ENCODE measurements around the gene ST8SIA1. TPM values are rescaled to one million over a fixed set of nuclear protein-coding genes. Genes with fewer than 3 reads are reported as not detected.

The ST8SIA1 gene
- polyA plus RNA-seq, 6 donors from 2014 or later = not detected

DNA sequence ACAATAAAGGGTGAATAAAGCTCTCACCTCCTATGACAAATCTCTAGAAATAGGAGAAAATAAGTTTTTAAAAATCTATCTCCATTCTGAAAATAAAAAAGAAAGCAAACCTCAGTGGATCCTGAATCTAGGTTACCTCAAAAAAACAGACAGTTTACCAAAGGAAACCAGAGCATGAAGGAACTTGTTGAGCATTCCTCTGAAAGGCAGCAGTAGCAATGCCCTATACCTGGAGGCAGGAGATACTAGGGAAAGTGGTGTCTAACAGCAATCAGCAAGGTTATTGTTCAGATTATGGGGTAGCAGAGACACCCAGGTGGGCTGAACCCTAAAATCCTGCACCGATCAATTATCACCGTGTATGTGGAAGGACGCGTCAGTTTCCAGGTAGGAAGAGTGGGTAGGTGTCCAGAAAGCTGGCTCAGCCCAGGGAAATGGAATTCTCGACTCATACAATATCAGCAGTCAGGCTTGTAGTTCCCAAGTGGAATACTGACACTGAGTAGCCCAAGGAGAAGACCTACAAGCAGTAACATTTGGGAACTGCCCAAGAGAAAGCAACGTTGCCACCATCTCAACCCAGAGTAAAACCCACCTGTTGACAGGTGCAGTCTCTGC lies 128.3 kb downstream of the ST8SIA1 start:
- H3K27ac Mint-ChIP-seq = no peak overlapping the region
- H3K4me3 Mint-ChIP-seq = no peak overlapping the region
- ATAC-seq (ENCODE audit: low read depth in 2 of 2) = no peak
- peaks cover 7 to 25% (median 14%) of the 10 kb centered on the region in 7 donors for H3K9me3 Mint-ChIP-seq
- DNase-seq = no peak
- H3K4me1 Mint-ChIP-seq = no peaks in the 10 kb centered on the region
- peaks cover 17 to 46% (median 31%) of the 10 kb centered on the region in 3 donors for H3K27me3 Mint-ChIP-seq
- peaks cover 5 to 11% of the 10 kb centered on the region in 2 donors for H3K36me3 Mint-ChIP-seq

DNA sequence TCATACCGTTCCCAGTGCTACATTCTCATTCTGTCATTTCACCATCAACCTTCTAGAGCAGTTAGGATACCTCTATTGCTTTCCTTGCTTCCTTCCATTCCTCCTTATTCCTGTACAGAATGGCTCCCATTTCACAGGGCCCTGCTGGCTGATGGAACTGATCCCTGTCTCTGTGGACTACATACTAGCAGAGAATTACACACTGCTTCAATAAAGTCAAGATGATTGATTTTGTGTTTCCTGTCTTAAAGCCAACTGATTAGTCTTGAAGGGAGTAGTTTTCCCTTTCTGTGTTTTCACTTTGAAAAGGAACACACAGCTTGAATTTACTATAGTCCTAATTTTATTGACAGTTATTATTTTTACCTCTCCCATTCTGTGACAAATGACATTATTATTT lies 130.1 kb downstream of the ST8SIA1 start:
- peaks cover 17 to 50% (median 31%) of the 10 kb centered on the region in 3 donors for H3K27me3 Mint-ChIP-seq
- H3K4me3 Mint-ChIP-seq = no peak overlapping the region
- no peaks in the 10 kb centered on the region for H3K4me1 Mint-ChIP-seq
- peaks cover 7 to 25% (median 14%) of the 10 kb centered on the region in 7 donors for H3K9me3 Mint-ChIP-seq
- peaks cover 5 to 11% of the 10 kb centered on the region in 2 donors for H3K36me3 Mint-ChIP-seq
- ATAC-seq (ENCODE audit: low read depth in 2 of 2) (no peak), DNase-seq (no peak)
- H3K27ac Mint-ChIP-seq = no peak overlapping the region

DNA sequence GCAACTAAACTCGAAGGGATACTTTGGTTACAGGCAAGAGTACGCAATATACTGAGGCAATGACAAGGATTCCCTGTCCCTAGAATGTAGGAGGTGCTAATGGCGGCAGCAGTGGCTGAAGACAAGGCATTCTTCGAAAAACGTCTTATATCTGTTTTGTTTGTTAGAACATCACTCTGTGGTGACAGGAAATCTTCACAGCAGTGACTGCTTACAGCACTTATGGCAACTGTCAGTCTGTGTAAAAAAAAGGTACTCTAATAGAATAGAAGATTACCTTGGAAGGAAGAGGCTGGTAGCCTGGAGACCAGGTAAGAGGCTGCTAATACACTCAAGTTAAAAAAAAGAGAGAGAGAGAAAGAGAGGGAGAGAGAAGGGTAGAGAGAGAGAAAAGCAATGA lies 131.7 kb downstream of the ST8SIA1 start:
- Mint-ChIP-seq H3K4me3 (no peak overlapping the region), H3K27ac (no peak overlapping the region), H3K4me1 (no peaks in the 10 kb centered on the region), H3K27me3 (peaks cover 17 to 50% (median 31%) of the 10 kb centered on the region in 3 donors), H3K9me3 (peaks cover 7 to 25% (median 14%) of the 10 kb centered on the region in 7 donors), H3K36me3 (peaks cover 5 to 11% of the 10 kb centered on the region in 2 donors)
- ATAC-seq (ENCODE audit: low read depth in 2 of 2) = no peak
- no peak for DNase-seq

DNA sequence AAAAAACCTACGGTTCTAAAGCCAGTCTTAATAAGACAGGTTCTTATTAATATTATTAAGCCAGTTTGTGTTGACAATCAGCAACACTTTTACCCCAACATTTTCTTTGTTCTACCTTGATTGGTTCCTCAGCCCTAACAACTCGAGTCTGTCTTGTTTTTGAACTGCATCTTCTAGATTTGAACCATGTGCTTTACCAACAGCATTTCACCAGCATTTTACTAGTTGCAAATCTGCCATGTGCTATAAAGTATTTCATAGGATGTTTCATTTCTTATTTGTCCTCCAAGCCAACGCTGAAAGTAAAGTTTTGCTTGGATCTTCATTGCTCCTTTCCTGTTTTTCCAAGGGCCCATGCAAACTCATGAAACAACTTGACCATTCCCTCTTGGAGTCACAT lies 133.4 kb downstream of the ST8SIA1 start:
- H3K4me1 Mint-ChIP-seq = no peaks in the 10 kb centered on the region
- peaks cover 5 to 11% of the 10 kb centered on the region in 2 donors for H3K36me3 Mint-ChIP-seq
- no peak overlapping the region for H3K27ac Mint-ChIP-seq
- H3K9me3 Mint-ChIP-seq = peaks cover 7 to 25% (median 14%) of the 10 kb centered on the region in 7 donors
- peaks cover 11 to 37% (median 31%) of the 10 kb centered on the region in 3 donors for H3K27me3 Mint-ChIP-seq
- H3K4me3 Mint-ChIP-seq = no peak overlapping the region
- DNase-seq (no peak), ATAC-seq (ENCODE audit: low read depth in 2 of 2) (no peak)

DNA sequence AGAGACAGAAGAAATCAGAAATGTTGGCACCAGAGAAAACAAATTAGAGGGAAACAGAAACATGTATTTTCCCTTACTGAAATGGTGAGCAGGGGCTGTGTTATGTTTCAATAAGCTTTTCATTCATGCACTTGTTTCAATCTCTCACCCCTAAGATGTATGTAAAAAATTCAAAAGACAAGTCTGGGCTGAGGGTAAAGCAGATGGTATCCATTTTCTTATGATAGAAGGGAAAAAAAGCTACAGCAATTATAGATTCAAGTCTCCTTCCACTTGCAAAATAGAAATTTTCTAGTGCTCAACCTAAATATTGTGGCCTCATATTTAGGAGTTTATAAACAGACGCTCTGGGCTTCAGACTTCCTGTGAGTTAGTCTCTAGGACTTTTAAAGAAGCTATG lies 138.3 kb downstream of the ST8SIA1 start:
- Mint-ChIP-seq H3K4me1 (no peaks in the 10 kb centered on the region), H3K36me3 (no peaks in the 10 kb centered on the region), H3K9me3 (no peaks in the 10 kb centered on the region), H3K4me3 (no peak overlapping the region), H3K27me3 (peaks cover 0 to 5% (median 4%) of the 10 kb centered on the region in 3 donors), H3K27ac (no peak overlapping the region)
- DNase-seq (no peak), ATAC-seq (ENCODE audit: low read depth in 2 of 2) (no peak)

DNA sequence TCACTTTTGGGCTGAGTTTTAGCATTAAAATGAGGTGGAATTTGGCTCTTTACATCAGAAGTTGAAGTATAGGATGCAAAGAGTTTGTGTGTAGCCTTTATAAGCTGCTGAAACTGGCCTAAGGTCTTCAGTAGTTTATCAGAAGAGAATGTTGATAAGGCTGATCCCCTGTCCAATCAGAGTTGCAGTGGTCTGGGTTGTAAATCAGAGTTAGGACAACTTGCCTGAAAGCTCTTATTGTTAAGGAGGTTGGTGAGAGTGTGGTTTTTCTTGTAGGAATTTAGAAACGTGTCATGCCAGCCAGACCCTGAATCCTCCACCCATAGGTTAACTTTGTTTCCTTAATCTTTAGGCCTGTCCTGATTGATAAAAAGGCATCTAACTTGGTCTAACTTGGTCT lies 143.5 kb downstream of the ST8SIA1 start:
- Mint-ChIP-seq H3K9me3 (no peaks in the 10 kb centered on the region), H3K4me3 (no peak overlapping the region), H3K4me1 (no peaks in the 10 kb centered on the region), H3K36me3 (no peaks in the 10 kb centered on the region), H3K27me3 (peaks cover 0 to 5% (median 0%) of the 10 kb centered on the region in 3 donors), H3K27ac (no peak overlapping the region)
- no peak for DNase-seq
- ATAC-seq (ENCODE audit: low read depth in 2 of 2) = no peak

DNA sequence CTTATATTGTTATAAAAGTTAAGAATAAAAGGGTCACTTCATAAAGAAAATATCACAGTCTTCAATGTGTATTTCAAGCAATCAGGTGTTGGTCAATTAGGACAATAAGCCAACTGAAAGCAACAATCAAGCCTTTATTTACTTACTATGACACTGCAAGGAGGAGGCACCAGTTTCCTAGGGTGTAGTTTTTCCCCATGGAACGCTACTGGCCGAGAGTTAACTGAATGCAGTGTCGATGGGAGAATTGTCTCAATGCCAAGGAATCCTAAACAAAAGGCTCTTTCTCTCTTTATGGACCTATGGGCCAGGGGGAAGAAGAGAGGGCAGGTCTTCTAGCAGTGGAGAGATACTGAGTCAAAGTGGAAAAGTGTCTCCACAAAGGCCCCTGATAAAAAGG lies 146.1 kb downstream of the ST8SIA1 start:
- no peak for DNase-seq
- H3K27ac Mint-ChIP-seq = no peak overlapping the region
- no peak overlapping the region for H3K4me3 Mint-ChIP-seq
- no peaks in the 10 kb centered on the region for H3K4me1 Mint-ChIP-seq
- ATAC-seq (ENCODE audit: low read depth in 2 of 2) = no peak
- H3K27me3 Mint-ChIP-seq = peaks cover 0 to 8% (median 5%) of the 10 kb centered on the region in 3 donors
- no peaks in the 10 kb centered on the region for H3K9me3 Mint-ChIP-seq
- H3K36me3 Mint-ChIP-seq = no peaks in the 10 kb centered on the region

DNA sequence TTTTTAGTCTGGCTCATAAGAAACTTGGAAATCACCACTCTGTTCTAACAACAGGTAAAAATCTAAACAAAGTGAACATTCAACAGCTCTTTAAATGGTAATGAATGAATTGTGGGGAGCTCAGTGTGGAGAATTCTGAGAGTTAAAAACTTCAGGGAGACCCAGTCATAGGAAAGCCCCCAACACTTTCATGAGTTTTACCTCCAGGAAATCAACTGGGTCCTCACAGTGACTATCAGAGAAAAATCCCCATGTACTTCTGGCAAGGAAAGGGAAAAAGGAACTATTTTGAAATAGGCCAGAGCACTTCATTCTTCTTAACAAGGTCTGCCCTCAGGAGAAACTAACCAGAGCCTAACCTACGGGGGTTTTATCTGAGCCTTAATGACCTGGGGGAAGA lies 153.8 kb downstream of the ST8SIA1 start:
- no peak overlapping the region for H3K4me3 Mint-ChIP-seq
- no peaks in the 10 kb centered on the region for H3K4me1 Mint-ChIP-seq
- H3K27me3 Mint-ChIP-seq = peaks cover 0 to 27% (median 24%) of the 10 kb centered on the region in 3 donors
- H3K9me3 Mint-ChIP-seq = peaks cover 0 to 7% (median 0%) of the 10 kb centered on the region in 7 donors
- peak overlapping the region in 1 of 6 donors; percentile 7 for H3K27ac Mint-ChIP-seq
- H3K36me3 Mint-ChIP-seq = no peaks in the 10 kb centered on the region
- ATAC-seq (ENCODE audit: low read depth in 2 of 2) (no peak), DNase-seq (no peak)

DNA sequence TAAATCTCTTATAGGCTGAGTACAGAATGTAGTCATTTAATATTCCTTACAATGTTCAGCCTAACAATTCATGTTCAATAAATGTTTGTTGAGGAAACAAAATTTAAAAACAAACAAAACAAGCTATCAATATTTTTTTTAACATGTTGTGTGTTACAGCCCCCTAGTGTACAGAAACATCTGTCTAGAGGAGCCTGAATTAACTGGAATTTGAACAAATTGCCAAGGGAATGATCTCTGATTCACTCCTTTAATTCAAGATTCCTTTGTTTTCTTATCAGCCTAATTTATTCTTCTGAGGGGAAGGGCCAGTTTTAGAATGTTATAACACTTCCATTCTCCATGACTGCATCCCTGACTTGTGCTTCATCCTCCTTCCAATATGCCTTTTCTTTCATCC lies 161.3 kb downstream of the ST8SIA1 start:
- Mint-ChIP-seq H3K36me3 (no peaks in the 10 kb centered on the region), H3K9me3 (peaks cover 0 to 7% (median 0%) of the 10 kb centered on the region in 7 donors), H3K4me1 (peaks cover 3 to 6% (median 4%) of the 10 kb centered on the region in 3 donors), H3K27ac (no peak overlapping the region), H3K4me3 (no peak overlapping the region), H3K27me3 (peaks cover 0 to 11% (median 8%) of the 10 kb centered on the region in 3 donors)
- ATAC-seq (ENCODE audit: low read depth in 2 of 2) = no peak
- DNase-seq = no peak

DNA sequence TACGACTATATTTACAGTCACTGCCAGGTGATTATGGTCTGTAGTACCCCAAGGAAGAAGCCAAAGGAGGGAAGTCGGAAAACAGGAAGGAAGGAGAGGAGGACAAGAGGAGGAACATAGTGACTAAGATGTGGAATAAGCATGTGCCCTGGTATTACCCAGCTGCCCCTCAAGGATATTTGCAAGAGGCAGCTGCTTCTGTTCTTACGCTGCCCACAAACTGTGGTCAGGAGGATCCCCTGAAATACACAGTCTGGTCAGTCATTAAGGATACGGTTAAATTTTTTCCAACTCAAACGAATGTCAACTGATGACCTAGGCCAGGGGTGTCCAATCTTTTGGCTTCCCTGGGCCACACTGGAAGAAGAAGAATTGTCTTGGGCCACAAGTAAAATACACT lies 162.0 kb downstream of the ST8SIA1 start:
- Mint-ChIP-seq H3K27ac (peak overlapping the region in 2 of 6 donors; percentile 18 to 33), H3K4me3 (no peak overlapping the region), H3K4me1 (peaks cover 3 to 6% (median 4%) of the 10 kb centered on the region in 3 donors), H3K9me3 (peaks cover 0 to 5% (median 0%) of the 10 kb centered on the region in 7 donors), H3K27me3 (peaks cover 0 to 11% (median 8%) of the 10 kb centered on the region in 3 donors), H3K36me3 (no peaks in the 10 kb centered on the region)
- ATAC-seq (ENCODE audit: low read depth in 2 of 2) (no peak), DNase-seq (no peak)

DNA sequence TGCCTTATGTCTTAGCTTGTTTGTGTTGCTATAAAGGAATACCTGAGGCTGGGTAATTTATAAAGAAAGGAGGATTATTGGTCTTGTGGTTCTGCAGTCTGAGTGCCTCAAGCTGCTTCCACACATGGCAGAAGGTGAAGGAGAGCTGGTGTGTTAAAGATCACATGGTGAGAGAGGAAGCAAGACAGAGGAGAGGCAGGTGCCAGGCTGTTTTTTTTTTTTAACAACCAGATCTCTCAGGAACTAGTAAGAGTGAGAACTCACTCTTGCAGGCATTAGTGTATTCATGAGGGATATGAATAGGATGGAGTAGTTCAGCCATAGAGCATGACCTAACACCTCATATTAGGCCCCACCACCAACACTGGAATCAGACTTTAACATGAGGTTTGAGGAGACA lies 165.1 kb downstream of the ST8SIA1 start:
- DNase-seq (no peak), ATAC-seq (ENCODE audit: low read depth in 2 of 2) (peak in 1 of 2 donors; percentile 30)
- Mint-ChIP-seq H3K36me3 (no peaks in the 10 kb centered on the region), H3K9me3 (peaks cover 0 to 2% (median 0%) of the 10 kb centered on the region in 7 donors), H3K27me3 (peaks cover 0 to 11% (median 0%) of the 10 kb centered on the region in 3 donors), H3K27ac (peak overlapping the region in 2 of 6 donors; percentile 19 to 23), H3K4me3 (no peak overlapping the region), H3K4me1 (peaks cover 10 to 16% (median 14%) of the 10 kb centered on the region in 3 donors)

DNA sequence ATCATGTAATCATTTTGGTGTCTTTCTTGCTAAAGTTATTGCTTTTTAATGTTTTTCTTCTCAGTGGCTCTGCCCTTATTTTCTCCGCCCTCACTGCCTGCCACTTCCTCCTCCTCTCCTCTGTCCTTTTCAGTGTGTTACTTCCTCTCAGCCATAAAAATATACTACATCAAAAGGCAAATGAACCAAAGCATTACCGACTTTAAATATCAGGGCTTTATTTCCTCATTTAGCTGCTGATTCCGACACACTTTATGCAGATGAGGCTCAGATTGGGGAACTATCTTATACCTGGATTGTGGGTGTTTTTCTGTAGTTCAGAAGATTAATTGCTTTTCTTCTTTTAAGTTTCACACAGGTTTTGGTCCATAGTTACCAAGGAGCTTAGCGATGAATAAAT lies 170.4 kb downstream of the ST8SIA1 start:
- H3K36me3 Mint-ChIP-seq = no peaks in the 10 kb centered on the region
- peak; percentile 90 to 92 for ATAC-seq (ENCODE audit: low read depth in 2 of 2)
- peak overlapping the region; percentile 1 to 81 (median 54) for H3K4me3 Mint-ChIP-seq
- H3K4me1 Mint-ChIP-seq = peaks cover 20 to 38% (median 37%) of the 10 kb centered on the region in 3 donors
- H3K9me3 Mint-ChIP-seq = no peaks in the 10 kb centered on the region
- peak; percentile 72 for DNase-seq
- H3K27me3 Mint-ChIP-seq = no peaks in the 10 kb centered on the region
- H3K27ac Mint-ChIP-seq = peak overlapping the region; percentile 35 to 86 (median 58)

DNA sequence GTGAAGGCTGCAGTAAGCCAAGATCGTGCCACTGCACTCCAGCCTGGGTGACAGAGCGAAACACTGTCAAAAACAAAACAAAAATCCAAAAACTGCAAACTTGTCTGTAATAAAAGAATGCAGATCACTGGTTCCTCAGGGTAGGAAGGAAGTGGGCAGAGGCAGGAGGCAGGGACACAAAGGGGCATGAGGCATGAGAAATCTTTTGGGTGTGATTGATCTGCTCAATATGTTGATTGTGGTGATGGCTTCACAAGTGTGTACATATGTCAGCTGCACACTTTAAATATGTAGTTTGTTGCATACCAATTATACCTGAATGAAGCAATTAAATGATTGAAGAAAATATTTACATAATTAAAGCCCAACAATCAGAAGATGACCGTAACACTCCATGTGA lies 170.9 kb downstream of the ST8SIA1 start:
- peaks cover 20 to 37% (median 37%) of the 10 kb centered on the region in 3 donors for H3K4me1 Mint-ChIP-seq
- H3K36me3 Mint-ChIP-seq = no peaks in the 10 kb centered on the region
- H3K4me3 Mint-ChIP-seq = peak overlapping the region in 3 of 8 donors; percentile 50 to 61 (median 60)
- peak overlapping the region in 4 of 6 donors; percentile 55 to 78 (median 69) for H3K27ac Mint-ChIP-seq
- H3K9me3 Mint-ChIP-seq = no peaks in the 10 kb centered on the region
- no peaks in the 10 kb centered on the region for H3K27me3 Mint-ChIP-seq
- DNase-seq (no peak), ATAC-seq (ENCODE audit: low read depth in 2 of 2) (no peak)

DNA sequence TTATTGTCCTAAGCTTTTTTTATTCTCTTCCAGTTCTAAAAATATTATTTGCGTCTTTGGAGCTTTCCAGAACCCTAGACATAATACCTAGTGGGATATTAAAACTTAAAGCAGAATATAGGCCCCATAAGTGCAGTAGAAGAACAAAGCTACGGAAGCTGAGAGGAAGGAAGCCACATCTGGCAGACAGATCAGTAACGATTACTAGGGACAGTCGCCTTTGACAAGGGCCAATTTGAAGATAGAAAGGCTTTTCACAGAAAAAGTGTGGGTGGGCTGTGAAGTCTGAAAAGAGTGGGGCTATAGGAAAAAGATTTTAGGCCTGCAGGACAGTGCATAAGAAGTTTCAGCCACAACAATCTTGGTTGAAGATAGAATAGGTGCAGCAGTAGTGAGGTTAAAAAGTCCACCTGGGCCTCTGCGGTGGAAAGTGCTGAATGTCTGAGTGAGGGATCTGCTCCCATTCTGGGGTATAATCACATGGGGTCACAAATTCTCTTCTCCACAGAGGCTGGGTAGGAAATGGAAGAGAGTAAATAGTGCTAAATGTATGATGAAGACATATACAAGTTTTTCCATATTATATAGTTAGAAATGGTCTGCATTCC lies 174.0 kb downstream of the ST8SIA1 start:
- DNase-seq (no peak), ATAC-seq (ENCODE audit: low read depth in 2 of 2) (no peak)
- H3K36me3 Mint-ChIP-seq = no peaks in the 10 kb centered on the region
- no peaks in the 10 kb centered on the region for H3K9me3 Mint-ChIP-seq
- H3K4me3 Mint-ChIP-seq = peak overlapping the region in 1 of 8 donors; percentile 17
- peaks cover 20 to 37% (median 37%) of the 10 kb centered on the region in 3 donors for H3K4me1 Mint-ChIP-seq
- no peaks in the 10 kb centered on the region for H3K27me3 Mint-ChIP-seq
- peak overlapping the region in 4 of 6 donors; percentile 12 to 89 (median 20) for H3K27ac Mint-ChIP-seq

Measured in naive B cell (primary cell).